ENCODE results near the gene DUSP5. TPM values are rescaled to one million over a fixed set of nuclear protein-coding genes. Genes with fewer than 3 reads are reported as not detected.

Gene DUSP5
- total and polyA plus RNA-seq, 2 of the 8 experiments (the other 6 are each of a cell fraction or from before 2014, with no cell fraction given), result 13.6 to 30.3 TPM

- no peak overlapping the region for H2BK5ac ChIP-seq (ENCODE audit: low read depth, low read length)
- H2BK15ac ChIP-seq (ENCODE audit: low read length), result no peak overlapping the region
- H3K27me3 ChIP-seq (replicated peaks in 1 of 4; ENCODE audit: control insufficient read depth in 3 of 4, extremely low read depth in 1 of 4, insufficient read depth in 3 of 4, low read length in 3 of 4), result no peaks in the 10 kb centered on the region
- H3K4me1 ChIP-seq (replicated peaks in 1 of 4; ENCODE audit: control insufficient read depth in 3 of 4, insufficient read depth in 4 of 4, low read length in 3 of 4), result peaks cover 0 to 3% (median 3%) of the 10 kb centered on the region in 4 experiments; a peak in 2 of 7 replicates
- H2BK20ac ChIP-seq (ENCODE audit: low read length), result no peak overlapping the region
- H3K9me3 ChIP-seq (ENCODE audit: insufficient read depth in 2 of 2, low read depth in 1 of 2, low read length in 1 of 2), result no peaks in the 10 kb centered on the region; a peak in 1 of 4 replicates
- H3K14ac ChIP-seq (ENCODE audit: insufficient read length), result no peak overlapping the region
- no peaks in the 10 kb centered on the region for H3K79me2 ChIP-seq (ENCODE audit: control insufficient read depth in 1 of 2, insufficient read depth in 2 of 2, low read length in 2 of 2)
- H2AK5ac ChIP-seq (ENCODE audit: low read depth, low read length), result no peak overlapping the region
- H4K8ac ChIP-seq (ENCODE audit: extremely low read depth, insufficient read depth, low read length), result no peak overlapping the region
- no peak overlapping the region for H3K4me2 ChIP-seq (ENCODE audit: insufficient read depth in 1 of 2, low read depth in 2 of 2, low read length in 2 of 2)
- H2BK12ac ChIP-seq (ENCODE audit: low read depth, low read length), result no peak overlapping the region
- no peak overlapping the region for H3K4me3 ChIP-seq (ENCODE audit: extremely low read depth in 1 of 4, insufficient read depth in 2 of 4, low read depth in 3 of 4, low read length in 4 of 4)
- no peak overlapping the region for H3K23ac ChIP-seq (ENCODE audit: insufficient read length)
- no peak overlapping the region for H3K56ac ChIP-seq (replicated peaks; ENCODE audit: insufficient read length, low read depth, low read length)
- FAIRE-seq (no peak), DNase-seq (ENCODE audit: low read depth in 1 of 2, low spot score in 2 of 2) (no peak)
- POLR2A ChIA-PET (ENCODE audit: partially characterized antibody), result interaction anchor here (1.9 kb wide), 1 partner anchor 24 kb away, joined by 6 read pairs; no protein-coding TSS in a partner anchor
- no peaks in the 10 kb centered on the region for H4K20me1 ChIP-seq (replicated peaks in 1 of 2; ENCODE audit: control insufficient read depth in 1 of 2, insufficient read depth in 2 of 2, low read length in 2 of 2)
- no peak overlapping the region for H4K5ac ChIP-seq (ENCODE audit: insufficient read length, low read depth, low read length)
- no peak overlapping the region for H2AFZ ChIP-seq (ENCODE audit: low read length)
- 87% methylated on average over 4 of the region's 4 CpGs; no CpG with 5 or more reads in 1 of the 2 experiments for WGBS, 2 experiments (ENCODE audit: extremely low coverage in 1 of 2, insufficient coverage in 1 of 2, insufficient read length in 1 of 2, insufficient replicate concordance in 2 of 2, low coverage in 1 of 2, low lambda C conversion rate in 2 of 2, missing lambda C conversion rate in 1 of 2)
- no peaks in the 10 kb centered on the region for H3K36me3 ChIP-seq (ENCODE audit: control insufficient read depth in 2 of 4, insufficient read depth in 4 of 4, low read length in 3 of 4)
- H3K23me2 ChIP-seq (ENCODE audit: low read depth, low read length), result no peaks in the 10 kb centered on the region
- H3K9ac ChIP-seq (replicated peaks in 1 of 4; ENCODE audit: extremely low read depth in 1 of 4, low read depth in 3 of 4, low read length in 3 of 4), result no peak overlapping the region
- no peak overlapping the region for H3K4ac ChIP-seq (replicated peaks; ENCODE audit: insufficient read length, low read depth, low read length)
- no peak overlapping the region for H3K27ac ChIP-seq (ENCODE audit: low read depth, low read length)
- no peak for TF ChIP-seq PHF8 (conservative IDR thresholded peaks at IDR 0.05; ENCODE audit: low read depth, low read length)
- no peak for TF ChIP-seq ASH2L (IDR thresholded peaks at IDR 0.05; ENCODE audit: low read length)
- TF ChIP-seq CTCF (IDR thresholded peaks at IDR 0.05; ENCODE audit: control extremely low read depth in 1 of 3, insufficient read depth in 1 of 3, low read depth in 1 of 3, low read length in 3 of 3), result no peak
- no peak for TF ChIP-seq SUZ12 (IDR thresholded peaks at IDR 0.05; ENCODE audit: low read length)
- H4K91ac ChIP-seq (replicated peaks; ENCODE audit: insufficient read length, low read length), result no peak overlapping the region
- H3K79me1 ChIP-seq (ENCODE audit: low read depth, low read length), result no peaks in the 10 kb centered on the region
- CTCF ChIA-PET (ENCODE audit: partially characterized antibody), result interaction anchor here (0.6 to 5.2 kb wide), 5 partner anchors 19 to 121 kb away, joined by 3 to 27 read pairs (median 3); no protein-coding TSS in a partner anchor
- H2BK120ac ChIP-seq (replicated peaks; ENCODE audit: low read depth, low read length), result no peak overlapping the region
- H3K18ac ChIP-seq (ENCODE audit: extremely low read depth, low read length), result no peak overlapping the region
Observed at GRCh38 chr10:110474826-110475225, 22.9 kb upstream of the DUSP5 start.
